Measurements from ENCODE around the gene ZC3H6.

DNA sequence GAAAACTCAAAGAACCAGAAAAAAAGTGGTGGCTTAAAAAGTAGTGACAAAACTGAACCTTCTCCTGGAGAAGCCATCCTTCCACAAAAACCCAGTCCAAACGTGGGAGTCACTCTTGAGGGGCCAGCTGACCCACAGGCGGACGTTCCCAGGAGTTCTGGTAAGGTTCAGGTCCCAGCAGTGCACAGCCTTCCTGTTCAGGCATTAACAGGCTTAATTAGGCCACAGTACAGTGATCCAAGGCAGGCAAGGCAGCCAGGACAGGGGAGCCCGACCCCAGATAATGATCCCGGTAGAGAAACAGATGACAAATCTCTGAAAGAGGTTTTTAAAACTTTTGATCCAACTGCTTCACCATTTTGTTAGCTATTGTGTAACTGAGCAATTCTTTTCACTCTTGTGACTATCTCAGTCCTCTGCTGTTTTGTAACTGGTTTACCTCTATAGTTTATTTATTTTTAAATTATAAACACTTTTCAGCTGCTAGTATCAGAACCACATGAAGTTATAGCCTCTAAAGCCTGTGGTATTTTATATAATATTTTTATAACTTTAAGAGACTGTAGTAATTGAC, 56.8 kb downstream of the ZC3H6 start:
- TF ChIP-seq, protein P1, sequence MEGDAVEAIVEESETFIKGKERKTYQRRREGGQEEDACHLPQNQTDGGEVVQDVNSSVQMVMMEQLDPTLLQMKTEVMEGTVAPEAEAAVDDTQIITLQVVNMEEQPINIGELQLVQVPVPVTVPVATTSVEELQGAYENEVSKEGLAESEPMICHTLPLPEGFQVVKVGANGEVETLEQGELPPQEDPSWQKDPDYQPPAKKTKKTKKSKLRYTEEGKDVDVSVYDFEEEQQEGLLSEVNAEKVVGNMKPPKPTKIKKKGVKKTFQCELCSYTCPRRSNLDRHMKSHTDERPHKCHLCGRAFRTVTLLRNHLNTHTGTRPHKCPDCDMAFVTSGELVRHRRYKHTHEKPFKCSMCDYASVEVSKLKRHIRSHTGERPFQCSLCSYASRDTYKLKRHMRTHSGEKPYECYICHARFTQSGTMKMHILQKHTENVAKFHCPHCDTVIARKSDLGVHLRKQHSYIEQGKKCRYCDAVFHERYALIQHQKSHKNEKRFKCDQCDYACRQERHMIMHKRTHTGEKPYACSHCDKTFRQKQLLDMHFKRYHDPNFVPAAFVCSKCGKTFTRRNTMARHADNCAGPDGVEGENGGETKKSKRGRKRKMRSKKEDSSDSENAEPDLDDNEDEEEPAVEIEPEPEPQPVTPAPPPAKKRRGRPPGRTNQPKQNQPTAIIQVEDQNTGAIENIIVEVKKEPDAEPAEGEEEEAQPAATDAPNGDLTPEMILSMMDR (IDR thresholded peaks at IDR 0.05) = no peak
- no peak for TF ChIP-seq POLR2A (IDR thresholded peaks at IDR 0.05)

Measured in body of pancreas (tissue), 4 donors.